HG03457 (cell line): ENCODE data around the gene LHX5.

Source experiments
- ATAC-seq: cut with Tn5 transposase; IDR thresholded peaks from one replicate; pipeline ENCODE4 v1.9.1; 2021; ENCODE audit warnings: moderate number of reproducible peaks; ENCODE audit not compliant: unreplicated experiment

The LHX5 gene

GRCh38 chr12:113466454-113467141 is 5.1 kb downstream of the LHX5 start:
- ATAC-seq: no peak

- no peak for ATAC-seq
These were observed 5.7 kb downstream of the LHX5 start for GRCh38 chr12:113465808-113466453.

- no peak for ATAC-seq
These were observed 6.6 kb downstream of the LHX5 start for GRCh38 chr12:113464852-113465719.

- no peak for ATAC-seq
These were observed 7.3 kb downstream of the LHX5 start for GRCh38 chr12:113464452-113464775.

GRCh38 chr12:113463746-113464451 is 7.8 kb downstream of the LHX5 start:
- no peak for ATAC-seq

GRCh38 chr12:113462998-113463745 is 8.5 kb downstream of the LHX5 start:
- ATAC-seq: no peak

GRCh38 chr12:113462117-113462774 is 9.4 kb downstream of the LHX5 start:
- ATAC-seq: no peak

GRCh38 chr12:113461666-113462065 is 10.0 kb downstream of the LHX5 start:
- no peak for ATAC-seq

- no peak for ATAC-seq
These were observed 11.7 kb downstream of the LHX5 start for GRCh38 chr12:113459981-113460380.

GRCh38 chr12:113457710-113458109 is 14.0 kb downstream of the LHX5 start:
- ATAC-seq: no peak

GRCh38 chr12:113457185-113457584 is 14.5 kb downstream of the LHX5 start:
- ATAC-seq: no peak

- ATAC-seq: no peak
These were observed 14.9 kb downstream of the LHX5 start for GRCh38 chr12:113456761-113457160.

- no peak for ATAC-seq
These were observed 15.5 kb downstream of the LHX5 start for GRCh38 chr12:113456199-113456598.

- no peak for ATAC-seq
These were observed 18.3 kb downstream of the LHX5 start for GRCh38 chr12:113453330-113453729.

- no peak for ATAC-seq
These were observed 19.2 kb downstream of the LHX5 start for GRCh38 chr12:113452458-113452857.

GRCh38 chr12:113449839-113450238 is 21.8 kb downstream of the LHX5 start:
- ATAC-seq: no peak

- no peak for ATAC-seq
These were observed 22.4 kb downstream of the LHX5 start for GRCh38 chr12:113449299-113449698.

- ATAC-seq: no peak
These were observed 22.8 kb downstream of the LHX5 start for GRCh38 chr12:113448873-113449272.

GRCh38 chr12:113445544-113446171 is 26.0 kb downstream of the LHX5 start:
- ATAC-seq: no peak
